HL-60 (cell line): ENCODE results near the gene TXNL4B.
"Not testable (repeated sequence)": the region's sequence is repeated elsewhere in the genome, so short reads cannot be mapped to it uniquely, and the experiment has no call there.

Source experiments
- DNase-seq, 2 experiments: peaks; one replicate each; pipeline ENCODE4 v3.0.0-alpha.2; 2010 to 2020; ENCODE audit warnings: low read depth in 1 of 2, low spot score in 1 of 2
- H3K27ac ChIP-seq: fragments of 250-450 bp; sonication (Bioruptor Pico); replicated peaks from 2 replicates; pipeline ENCODE4 v1.5.1; 2020; ENCODE audit warnings: mild to moderate bottlenecking, moderate library complexity
- H3K27me3 ChIP-seq: fragments of 250-450 bp; sonication (Bioruptor Pico); 2 replicates; pipeline ENCODE4 v1.5.1; 2021; ENCODE audit warnings: mild to moderate bottlenecking, moderate library complexity; ENCODE audit not compliant: insufficient read depth, poor library complexity, severe bottlenecking
- H3K4me3 ChIP-seq: replicated peaks from 2 replicates; pipeline ENCODE4 v1.5.1; 2011; ENCODE audit warnings: mild to moderate bottlenecking, control low read depth, low read length; ENCODE audit not compliant: insufficient read depth
- CTCF ChIP-seq: IDR thresholded peaks from one replicate; pipeline ENCODE4 v1.5.1; 2011; ENCODE audit warnings: low read length, control low read depth, inconsistent platforms; ENCODE audit not compliant: insufficient read depth
- GABPA ChIP-seq: IDR thresholded peaks from 2 replicates; pipeline ENCODE4 v1.6.1; 2012; ENCODE audit warnings: low read depth
- POLR2AphosphoS5 ChIP-seq: IDR thresholded peaks from 2 replicates; pipeline ENCODE4 v1.6.1; 2012; ENCODE audit warnings: low read depth
- REST ChIP-seq: IDR thresholded peaks from 2 replicates; pipeline ENCODE4 v1.6.1; 2012; ENCODE audit warnings: low read depth; ENCODE audit not compliant: insufficient replicate concordance
- SPI1 ChIP-seq: IDR thresholded peaks from 2 replicates; pipeline ENCODE4 v1.6.1; 2012; ENCODE audit warnings: low read depth, mild to moderate bottlenecking, borderline replicate concordance

Gene TXNL4B

GRCh38 chr16:72083778-72084404 lies 9.5 kb downstream of the TXNL4B start:
- DNase-seq: no peak
- TF ChIP-seq POLR2AphosphoS5 (no peak), GABPA (no peak), CTCF (no peak), REST (no peak), SPI1 (no peak)
- H3K27ac ChIP-seq: no peak overlapping the region

GRCh38 chr16:72076991-72077706 lies 16.3 kb downstream of the TXNL4B start:
- H3K27ac ChIP-seq, H3K27me3 ChIP-seq, H3K4me3 ChIP-seq, DNase-seq: not testable (repeated sequence)

More at GRCh38 chr16:72083778-72084404, 9.5 kb downstream of the TXNL4B start:
- no peaks in the 10 kb centered on the region for H3K27me3 ChIP-seq
- H3K4me3 ChIP-seq: no peak overlapping the region

GRCh38 chr16:72075067-72075466 lies 18.4 kb downstream of the TXNL4B start:
- H3K4me3 ChIP-seq, H3K27me3 ChIP-seq, H3K27ac ChIP-seq, DNase-seq: not testable (repeated sequence)

- Histone ChIP-seq H3K27me3 (no peaks in the 10 kb centered on the region), H3K4me3 (no peak overlapping the region), H3K27ac (no peak overlapping the region)
- TF ChIP-seq CTCF: no peak
- no peak for TF ChIP-seq GABPA
- TF ChIP-seq POLR2AphosphoS5: no peak
- DNase-seq: no peak
Measured at GRCh38 chr16:72073560-72074230, 19.7 kb downstream of the TXNL4B start.

GRCh38 chr16:72072514-72073342 lies 20.7 kb downstream of the TXNL4B start:
- H3K27me3 ChIP-seq: no peaks in the 10 kb centered on the region
- no peak overlapping the region for H3K4me3 ChIP-seq
- no peak overlapping the region for H3K27ac ChIP-seq
- no peak for DNase-seq
- TF ChIP-seq POLR2AphosphoS5: no peak
- TF ChIP-seq CTCF: no peak
- no peak for TF ChIP-seq SPI1
- TF ChIP-seq GABPA: no peak
- no peak for TF ChIP-seq REST
